Activated T-cell treated with anti-CD3 and anti-CD28 coated beads, Interleukin-2, amount 50 U/mL, for 4 hours (primary cell): ENCODE data around the gene NOL12. TPM values are rescaled to one million over a fixed set of nuclear protein-coding genes. Genes with fewer than 3 reads are reported as not detected.
A peak's percentile ranks its signal among the peaks of the same experiment; 100 is the strongest.

Source experiments
- ATAC-seq, 2 donors: fragments of 200-7000 bp; cut with Tn5 transposase; one replicate each; pipeline ENCODE4 v1.10.0; 2021
- DNase-seq: peaks from one replicate; pipeline ENCODE4 v3.0.0-alpha.2; 2020
- H3K27me3 Mint-ChIP-seq: one replicate; pipeline ENCODE4 v1.8.0; 2021; ENCODE audit warnings: low read depth, mixed read lengths
- H3K36me3 Mint-ChIP-seq: one replicate; pipeline ENCODE4 v1.8.0; 2022; ENCODE audit warnings: mixed read lengths; ENCODE audit not compliant: insufficient read depth
- H3K4me1 Mint-ChIP-seq: one replicate; pipeline ENCODE4 v1.8.0; 2021; ENCODE audit warnings: low read depth, mixed read lengths
- H3K4me3 Mint-ChIP-seq: one replicate; pipeline ENCODE4 v1.8.0; 2021; ENCODE audit warnings: mild to moderate bottlenecking, moderate library complexity, mixed read lengths
- H3K9me3 Mint-ChIP-seq: one replicate; pipeline ENCODE4 v1.8.0; 2021; ENCODE audit warnings: mixed read lengths
- total RNA-seq, 3 donors: library from RNA; stranded (reverse); gene quantifications; one replicate each; pipeline ENCODE4 v1.2.1, GENCODE V29; 2021

Gene NOL12
- total RNA-seq, 3 donors from 2014 or later: 58.7 to 66.4 (median 65.2) TPM

GRCh38 chr22:37731804-37732471 lies 45.8 kb downstream of the NOL12 start:
- Mint-ChIP-seq H3K9me3 (no peaks in the 10 kb centered on the region), H3K4me1 (no peaks in the 10 kb centered on the region), H3K27me3 (no peaks in the 10 kb centered on the region), H3K36me3 (no peaks in the 10 kb centered on the region), H3K4me3 (no peak overlapping the region)
- no peak for DNase-seq
- no peak for ATAC-seq

GRCh38 chr22:37732699-37733607 lies 46.8 kb downstream of the NOL12 start:
- ATAC-seq (no peak), DNase-seq (no peak)
- no peak overlapping the region for H3K4me3 Mint-ChIP-seq
- no peaks in the 10 kb centered on the region for H3K4me1 Mint-ChIP-seq
- no peaks in the 10 kb centered on the region for H3K27me3 Mint-ChIP-seq
- H3K9me3 Mint-ChIP-seq: no peaks in the 10 kb centered on the region
- no peaks in the 10 kb centered on the region for H3K36me3 Mint-ChIP-seq

- no peak for ATAC-seq
- H3K36me3 Mint-ChIP-seq: no peaks in the 10 kb centered on the region
- no peaks in the 10 kb centered on the region for H3K27me3 Mint-ChIP-seq
- no peaks in the 10 kb centered on the region for H3K9me3 Mint-ChIP-seq
- DNase-seq: no peak
- H3K4me3 Mint-ChIP-seq: no peak overlapping the region
- no peaks in the 10 kb centered on the region for H3K4me1 Mint-ChIP-seq
These were observed 47.7 kb downstream of the NOL12 start for GRCh38 chr22:37733625-37734401.

- Mint-ChIP-seq H3K9me3 (no peaks in the 10 kb centered on the region), H3K36me3 (no peaks in the 10 kb centered on the region), H3K4me3 (no peak overlapping the region), H3K27me3 (no peaks in the 10 kb centered on the region), H3K4me1 (no peaks in the 10 kb centered on the region)
- DNase-seq (no peak), ATAC-seq (no peak)
These were observed 48.2 kb downstream of the NOL12 start for GRCh38 chr22:37734402-37734700.

- Mint-ChIP-seq H3K4me1 (no peaks in the 10 kb centered on the region), H3K27me3 (no peaks in the 10 kb centered on the region), H3K36me3 (no peaks in the 10 kb centered on the region), H3K9me3 (no peaks in the 10 kb centered on the region), H3K4me3 (no peak overlapping the region)
- ATAC-seq: no peak
- no peak for DNase-seq
These were observed 48.9 kb downstream of the NOL12 start for GRCh38 chr22:37734964-37735451.

- H3K4me1 Mint-ChIP-seq: no peaks in the 10 kb centered on the region
- H3K4me3 Mint-ChIP-seq: no peak overlapping the region
- ATAC-seq: no peak
- no peaks in the 10 kb centered on the region for H3K9me3 Mint-ChIP-seq
- H3K36me3 Mint-ChIP-seq: no peaks in the 10 kb centered on the region
- DNase-seq: no peak
- H3K27me3 Mint-ChIP-seq: no peaks in the 10 kb centered on the region
These were observed 52.9 kb downstream of the NOL12 start for GRCh38 chr22:37739035-37739434.

GRCh38 chr22:37739611-37740049 lies 53.5 kb downstream of the NOL12 start:
- no peak for ATAC-seq
- no peaks in the 10 kb centered on the region for H3K9me3 Mint-ChIP-seq
- H3K4me1 Mint-ChIP-seq: no peaks in the 10 kb centered on the region
- DNase-seq: no peak
- H3K36me3 Mint-ChIP-seq: no peaks in the 10 kb centered on the region
- no peaks in the 10 kb centered on the region for H3K27me3 Mint-ChIP-seq
- no peak overlapping the region for H3K4me3 Mint-ChIP-seq

GRCh38 chr22:37740455-37741311 lies 54.5 kb downstream of the NOL12 start:
- Mint-ChIP-seq H3K36me3 (no peaks in the 10 kb centered on the region), H3K4me1 (peaks cover 7% of the 10 kb centered on the region), H3K27me3 (no peaks in the 10 kb centered on the region), H3K4me3 (no peak overlapping the region), H3K9me3 (no peaks in the 10 kb centered on the region)
- ATAC-seq: peak; percentile 49 to 55
- DNase-seq: no peak

- DNase-seq (no peak), ATAC-seq (no peak)
- no peaks in the 10 kb centered on the region for H3K36me3 Mint-ChIP-seq
- no peak overlapping the region for H3K4me3 Mint-ChIP-seq
- peaks cover 7% of the 10 kb centered on the region for H3K4me1 Mint-ChIP-seq
- H3K9me3 Mint-ChIP-seq: no peaks in the 10 kb centered on the region
- H3K27me3 Mint-ChIP-seq: no peaks in the 10 kb centered on the region
These were observed 55.2 kb downstream of the NOL12 start for GRCh38 chr22:37741312-37741795.

- Mint-ChIP-seq H3K9me3 (no peaks in the 10 kb centered on the region), H3K4me3 (no peak overlapping the region), H3K27me3 (no peaks in the 10 kb centered on the region), H3K36me3 (no peaks in the 10 kb centered on the region), H3K4me1 (peaks cover 11% of the 10 kb centered on the region)
- no peak for DNase-seq
- ATAC-seq: no peak
These were observed 56.4 kb downstream of the NOL12 start for GRCh38 chr22:37742376-37743171.
